Neural progenitor cell (in vitro differentiated cells): ENCODE measurements around the gene FAM89A. TPM values are rescaled to one million over a fixed set of nuclear protein-coding genes. Genes with fewer than 3 reads are reported as not detected.
"Not testable (repeated sequence)": the region's sequence is repeated elsewhere in the genome, so short reads cannot be mapped to it uniquely, and the experiment has no call there.

Source experiments
- DNase-seq: peaks from one replicate; pipeline ENCODE4 v3.0.0-alpha.2; 2016; ENCODE audit warnings: low spot score
- H2AFZ ChIP-seq: fragments of 200-600 bp; sonication (generic); replicated peaks from 2 replicates; pipeline ENCODE4 v1.6.1; 2016; ENCODE audit warnings: antibody characterized with exemption
- H3F3A ChIP-seq: fragments of 200-600 bp; sonication (generic); 2 replicates; pipeline ENCODE4 v1.6.1; 2016; ENCODE audit warnings: antibody characterized with exemption, low read depth
- H3K27ac ChIP-seq: fragments of 200-600 bp; sonication (generic); 2 replicates; pipeline ENCODE4 v1.5.1; 2016; ENCODE audit warnings: mild to moderate bottlenecking
- H3K27me3 ChIP-seq: fragments of 200-600 bp; sonication (generic); 2 replicates; pipeline ENCODE4 v1.6.1; 2016; ENCODE audit warnings: mild to moderate bottlenecking, moderate library complexity
- H3K36me3 ChIP-seq: fragments of 200-600 bp; sonication (generic); 2 replicates; pipeline ENCODE4 v1.5.1; 2016
- H3K4me1 ChIP-seq: fragments of 200-600 bp; sonication (generic); 2 replicates; pipeline ENCODE4 v1.6.1; 2016; ENCODE audit warnings: mixed run types
- H3K4me2 ChIP-seq: fragments of 200-600 bp; sonication (generic); 2 replicates; pipeline ENCODE4 v1.6.1; 2016
- H3K4me3 ChIP-seq: fragments of 200-600 bp; sonication (generic); 2 replicates; pipeline ENCODE4 v1.5.1; 2016
- H3K79me2 ChIP-seq: fragments of 200-600 bp; sonication (generic); 2 replicates; pipeline ENCODE4 v1.6.1; 2016; ENCODE audit warnings: low read depth
- H3K9ac ChIP-seq: fragments of 200-600 bp; sonication (generic); 2 replicates; pipeline ENCODE4 v1.6.1; 2016
- H3K9me3 ChIP-seq: fragments of 200-600 bp; sonication (generic); 2 replicates; pipeline ENCODE4 v1.5.1; 2016; ENCODE audit warnings: low read depth
- H4K20me1 ChIP-seq: fragments of 200-600 bp; sonication (generic); 2 replicates; pipeline ENCODE4 v1.6.1; 2016; ENCODE audit warnings: low read depth
- H3K27ac Mint-ChIP-seq: 3 replicates; pipeline ENCODE4 v1.8.0; 2021; ENCODE audit warnings: mixed read lengths
- H3K27me3 Mint-ChIP-seq: 2 replicates; pipeline ENCODE4 v1.8.0; 2022; ENCODE audit warnings: low read depth, mild to moderate bottlenecking, inconsistent platforms, moderate library complexity, mixed read lengths; ENCODE audit not compliant: insufficient read depth
- H3K36me3 Mint-ChIP-seq: 3 replicates; pipeline ENCODE4 v1.8.0; 2021; ENCODE audit warnings: mixed read lengths
- H3K4me1 Mint-ChIP-seq: 3 replicates; pipeline ENCODE4 v1.8.0; 2021; ENCODE audit warnings: mixed read lengths
- H3K4me3 Mint-ChIP-seq: 3 replicates; pipeline ENCODE4 v1.8.0; 2021; ENCODE audit warnings: mild to moderate bottlenecking, moderate library complexity, mixed read lengths
- H3K9me3 Mint-ChIP-seq: 3 replicates; pipeline ENCODE4 v1.8.0; 2020; ENCODE audit warnings: mixed read lengths
- CTCF ChIP-seq: fragments of 200-600 bp; sonication (generic); IDR thresholded peaks from 2 replicates; pipeline ENCODE4 v1.5.1; 2017; ENCODE audit warnings: antibody characterized with exemption, mild to moderate bottlenecking
- EZH2 ChIP-seq: fragments of 200-600 bp; sonication (generic); IDR thresholded peaks from 2 replicates; pipeline ENCODE4 v1.6.1; 2017; ENCODE audit warnings: antibody characterized with exemption, mild to moderate bottlenecking, moderate library complexity
- EZH2phosphoT487 ChIP-seq: fragments of 200-600 bp; sonication (generic); IDR thresholded peaks from 2 replicates; pipeline ENCODE4 v1.6.1; 2017; ENCODE audit warnings: antibody characterized with exemption
- total RNA-seq: library from RNA; depleted of rRNA; stranded (reverse); fragments of >200 nt; gene quantifications from 2 replicates; pipeline ENCODE4 v1.2.3, GENCODE V29; 2015; ENCODE audit warnings: low replicate concordance

FAM89A gene
- total RNA-seq, 1 donor from 2014 or later, result 2.1 TPM

DNA sequence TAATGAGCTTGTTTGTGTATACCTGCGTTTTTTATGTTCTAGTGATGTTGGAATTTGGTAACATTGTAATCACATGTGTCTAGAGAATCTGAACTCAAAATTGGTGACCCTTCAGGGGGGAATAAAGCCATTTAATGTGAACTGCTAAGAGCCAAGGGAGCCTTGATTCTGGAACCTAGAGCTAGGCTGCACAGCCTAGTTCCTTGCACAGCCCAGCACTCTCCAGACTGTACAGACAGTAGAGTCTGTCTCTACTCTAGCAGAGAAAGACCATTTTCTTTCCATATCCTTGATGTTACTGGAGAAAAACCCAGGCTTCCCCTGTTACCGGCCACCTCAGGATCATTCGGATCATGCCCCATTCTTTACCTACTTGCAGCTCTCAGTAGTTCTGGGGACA is 52.6 kb downstream of the FAM89A start:
- no peaks in the 10 kb centered on the region for H3K4me1 Mint-ChIP-seq
- no peaks in the 10 kb centered on the region for H3K27me3 ChIP-seq
- peak overlapping the region; percentile 19 for H3K27ac Mint-ChIP-seq
- DNase-seq, result no peak
- no peak for TF ChIP-seq EZH2phosphoT487
- no peak for TF ChIP-seq EZH2
- no peak for TF ChIP-seq CTCF
- peaks cover 9% of the 10 kb centered on the region for H3K4me1 ChIP-seq
- H2AFZ ChIP-seq, result no peak overlapping the region
- no peaks in the 10 kb centered on the region for H3F3A ChIP-seq
- no peak overlapping the region for H3K27ac ChIP-seq
- H3K4me2 ChIP-seq, result no peak overlapping the region
- H3K4me3 ChIP-seq, result no peak overlapping the region
- no peaks in the 10 kb centered on the region for H3K9me3 Mint-ChIP-seq
- H3K9ac ChIP-seq, result no peak overlapping the region
- H3K4me3 Mint-ChIP-seq, result no peak overlapping the region
- H3K9me3 ChIP-seq, result no peaks in the 10 kb centered on the region
- H4K20me1 ChIP-seq, result peaks cover 5% of the 10 kb centered on the region
- peaks cover 15% of the 10 kb centered on the region for H3K36me3 Mint-ChIP-seq
- H3K27me3 Mint-ChIP-seq, result no peaks in the 10 kb centered on the region
- no peaks in the 10 kb centered on the region for H3K79me2 ChIP-seq
- no peaks in the 10 kb centered on the region for H3K36me3 ChIP-seq

- no peak overlapping the region for H3K4me2 ChIP-seq
- no peak overlapping the region for H3K27ac ChIP-seq
- H3K36me3 ChIP-seq, result no peaks in the 10 kb centered on the region
- Mint-ChIP-seq H3K27ac (peak overlapping the region; percentile 19), H3K27me3 (no peaks in the 10 kb centered on the region), H3K4me3 (no peak overlapping the region), H3K4me1 (no peaks in the 10 kb centered on the region), H3K36me3 (peaks cover 11% of the 10 kb centered on the region), H3K9me3 (no peaks in the 10 kb centered on the region)
- peaks cover 9% of the 10 kb centered on the region for H3K4me1 ChIP-seq
- no peak overlapping the region for H2AFZ ChIP-seq
- no peaks in the 10 kb centered on the region for H3K9me3 ChIP-seq
- no peak overlapping the region for H3K4me3 ChIP-seq
- H4K20me1 ChIP-seq, result peaks cover 5% of the 10 kb centered on the region
- no peak for DNase-seq
- no peaks in the 10 kb centered on the region for H3K79me2 ChIP-seq
- H3K9ac ChIP-seq, result no peak overlapping the region
- no peaks in the 10 kb centered on the region for H3K27me3 ChIP-seq
- TF ChIP-seq EZH2phosphoT487, result no peak
- no peaks in the 10 kb centered on the region for H3F3A ChIP-seq
These were observed 53.1 kb downstream of the FAM89A start for GRCh38 chr1:230986976-230987375.

- Histone ChIP-seq H3K27me3 (no peaks in the 10 kb centered on the region), H3F3A (no peaks in the 10 kb centered on the region), H3K4me2 (no peak overlapping the region), H4K20me1 (peaks cover 5% of the 10 kb centered on the region), H3K27ac (no peak overlapping the region), H3K4me3 (no peak overlapping the region), H2AFZ (no peak overlapping the region), H3K4me1 (peaks cover 9% of the 10 kb centered on the region), H3K9ac (no peak overlapping the region), H3K9me3 (no peaks in the 10 kb centered on the region), H3K79me2 (no peaks in the 10 kb centered on the region), H3K36me3 (no peaks in the 10 kb centered on the region)
- Mint-ChIP-seq H3K4me3 (no peak overlapping the region), H3K27me3 (no peaks in the 10 kb centered on the region), H3K36me3 (peaks cover 5% of the 10 kb centered on the region), H3K9me3 (no peaks in the 10 kb centered on the region), H3K27ac (no peak overlapping the region), H3K4me1 (no peaks in the 10 kb centered on the region)
- TF ChIP-seq EZH2 (no peak), CTCF (no peak), EZH2phosphoT487 (no peak)
- no peak for DNase-seq
These were observed 54.3 kb downstream of the FAM89A start for GRCh38 chr1:230985711-230986110.

DNA sequence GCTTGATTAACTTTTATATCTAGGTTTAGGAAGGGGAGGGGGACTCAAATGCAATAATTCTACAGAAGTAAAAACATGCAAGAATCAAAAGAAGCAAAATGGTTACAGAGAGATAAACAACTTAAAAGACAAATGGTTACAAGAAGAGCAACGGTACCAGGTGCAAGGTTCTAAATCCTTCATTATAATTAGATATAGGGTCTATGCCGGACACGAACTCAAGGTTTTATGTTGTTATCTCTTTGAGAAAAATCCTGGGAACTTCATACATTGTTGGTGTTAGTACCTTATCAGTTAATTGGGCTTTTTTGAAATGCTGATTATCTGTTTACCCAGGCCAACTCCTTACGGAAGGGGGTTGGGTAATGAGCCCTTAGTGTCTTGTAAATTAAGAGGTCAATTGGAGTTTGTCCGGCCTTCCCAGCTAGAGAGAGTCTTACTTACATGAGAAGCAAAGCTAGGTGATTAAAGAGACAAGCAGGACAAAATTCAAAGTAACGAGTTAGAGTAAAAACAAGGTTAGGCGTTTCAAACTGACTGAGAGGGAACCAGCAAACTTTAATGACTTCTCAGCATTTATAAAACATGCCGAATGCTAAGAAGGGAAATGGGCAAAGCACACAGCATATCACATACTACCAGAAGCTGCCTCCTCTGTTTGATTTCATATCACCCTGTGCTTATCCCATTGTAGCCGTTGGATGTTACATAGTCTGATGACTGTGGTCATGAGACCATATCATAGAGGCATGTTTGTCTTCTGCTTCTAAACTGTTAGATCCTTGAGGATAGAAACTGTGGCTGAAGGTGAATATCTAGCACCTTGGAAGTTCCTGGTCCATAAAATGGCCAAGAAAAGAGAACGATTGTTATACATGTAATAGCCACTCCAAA is 55.2 kb downstream of the FAM89A start:
- not testable (repeated sequence) for H3K27ac Mint-ChIP-seq, H3K79me2 ChIP-seq, H2AFZ ChIP-seq, H3K4me3 Mint-ChIP-seq, H4K20me1 ChIP-seq, H3K27ac ChIP-seq, H3K27me3 Mint-ChIP-seq, H3K9me3 ChIP-seq, H3K4me3 ChIP-seq, H3K27me3 ChIP-seq, H3K36me3 Mint-ChIP-seq, H3K4me1 Mint-ChIP-seq, H3K36me3 ChIP-seq, H3F3A ChIP-seq, H3K9ac ChIP-seq, H3K9me3 Mint-ChIP-seq
- peaks cover 12% of the 10 kb centered on the region for H3K4me1 ChIP-seq
- peak overlapping the region; percentile 57 for H3K4me2 ChIP-seq
- peak; percentile 22 for DNase-seq
